ENCODE data around the gene NEU1.
"Not testable (repeated sequence)": the region's sequence is repeated elsewhere in the genome, so short reads cannot be mapped to it uniquely, and the experiment has no call there.

Gene NEU1

DNA sequence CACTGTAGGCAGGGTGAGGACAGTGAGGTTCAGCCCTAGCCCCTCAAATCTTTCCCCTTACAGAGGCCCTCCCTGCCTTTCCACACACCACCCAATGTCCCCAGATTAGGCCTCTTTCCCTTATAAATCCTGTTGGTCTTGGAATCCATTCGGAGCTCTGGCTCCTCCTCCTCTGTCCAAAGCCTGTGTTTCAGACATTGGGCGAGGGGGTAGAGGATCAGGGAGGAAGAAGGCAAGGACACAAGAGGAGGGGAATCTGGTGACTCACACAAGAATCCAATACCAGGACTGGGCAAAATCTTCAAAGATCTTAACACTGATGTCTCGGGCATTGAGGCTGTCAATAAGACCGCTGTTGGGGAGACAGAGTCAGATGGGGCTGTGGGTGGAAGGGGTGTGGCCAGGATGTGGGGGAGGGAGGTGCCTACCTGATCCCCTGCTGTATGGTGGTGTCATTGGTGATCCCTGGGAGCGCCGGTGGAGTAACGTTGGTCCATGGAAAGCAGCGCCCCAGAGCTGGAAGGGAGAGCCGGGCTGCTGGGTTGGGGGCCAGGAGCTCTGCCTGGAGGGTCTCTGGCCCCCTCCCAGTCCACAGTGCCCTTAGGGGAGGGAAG, 8.5 kb upstream of the NEU1 start:
- no peak for DNase-seq

DNA sequence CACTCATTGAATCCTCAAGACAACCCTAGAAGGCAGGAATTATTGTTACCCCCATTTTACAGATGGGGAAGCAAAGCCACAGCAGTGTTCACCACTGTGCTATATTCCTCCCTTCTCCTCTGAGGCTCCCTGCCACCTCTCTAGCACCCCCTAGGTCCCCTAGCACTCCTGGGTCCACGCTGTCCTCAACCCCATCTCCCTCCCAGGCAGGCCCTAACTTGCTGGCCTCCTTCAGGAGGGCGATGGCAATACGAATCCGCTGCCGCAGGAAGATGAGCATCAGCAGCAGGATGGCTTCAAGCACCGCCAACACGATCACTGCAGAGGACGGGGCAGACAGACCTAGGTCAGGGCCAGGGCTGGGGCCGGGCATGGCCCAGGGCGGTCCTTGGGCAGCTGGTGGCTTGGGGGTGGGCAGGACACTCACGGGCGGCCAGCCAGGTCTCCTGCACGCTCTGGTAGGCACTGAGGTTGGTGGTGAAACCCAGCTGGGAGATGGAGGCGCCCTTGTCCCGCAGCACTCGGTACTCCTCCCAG, 7.8 kb upstream of the NEU1 start:
- no peak for DNase-seq

GRCh38 chr6:31869343-31869742, 6.7 kb upstream of the NEU1 start:
- no peak for DNase-seq

DNA sequence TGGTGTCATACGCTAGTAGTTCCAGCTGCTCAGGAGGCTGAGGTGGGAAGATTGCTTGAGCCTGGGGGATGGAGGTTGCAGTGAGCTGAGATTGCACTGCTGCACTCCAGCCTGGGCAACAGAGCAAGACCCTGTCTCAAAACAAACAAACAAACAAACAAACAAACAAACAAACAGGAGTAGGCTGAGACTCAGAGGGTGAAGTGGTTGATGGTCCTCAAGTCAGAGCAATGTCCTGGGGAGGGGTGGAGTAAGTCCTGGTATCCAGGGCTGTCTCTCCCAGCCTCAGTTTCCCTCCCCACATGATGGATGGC, 6.0 kb upstream of the NEU1 start:
- DNase-seq: not testable (repeated sequence)

- DNase-seq: no peak
Observed at GRCh38 chr6:31865205-31866118, 2.8 kb upstream of the NEU1 start.

DNA sequence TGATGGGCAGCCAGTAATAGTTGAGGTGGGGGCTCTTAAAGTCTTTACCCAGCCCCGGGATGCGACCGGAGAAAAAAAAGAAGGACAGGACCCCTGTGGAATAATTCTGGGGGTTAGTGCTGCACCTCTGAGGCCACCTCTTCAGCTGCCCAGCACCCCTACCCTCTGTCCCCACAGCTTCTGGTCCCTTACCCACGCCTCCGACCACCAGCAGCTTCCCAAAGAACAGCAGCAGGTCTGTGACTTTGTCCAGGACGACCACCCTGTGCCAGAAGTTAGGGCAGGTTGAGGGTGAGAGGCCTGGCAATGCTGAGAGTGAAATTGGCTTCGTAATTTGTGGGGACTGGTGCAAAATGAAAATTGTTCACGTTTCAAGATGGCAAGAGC, 2.2 kb upstream of the NEU1 start:
- no peak for DNase-seq

GRCh38 chr6:31864123-31864562, 1.5 kb upstream of the NEU1 start:
- DNase-seq: not testable (repeated sequence)

DNA sequence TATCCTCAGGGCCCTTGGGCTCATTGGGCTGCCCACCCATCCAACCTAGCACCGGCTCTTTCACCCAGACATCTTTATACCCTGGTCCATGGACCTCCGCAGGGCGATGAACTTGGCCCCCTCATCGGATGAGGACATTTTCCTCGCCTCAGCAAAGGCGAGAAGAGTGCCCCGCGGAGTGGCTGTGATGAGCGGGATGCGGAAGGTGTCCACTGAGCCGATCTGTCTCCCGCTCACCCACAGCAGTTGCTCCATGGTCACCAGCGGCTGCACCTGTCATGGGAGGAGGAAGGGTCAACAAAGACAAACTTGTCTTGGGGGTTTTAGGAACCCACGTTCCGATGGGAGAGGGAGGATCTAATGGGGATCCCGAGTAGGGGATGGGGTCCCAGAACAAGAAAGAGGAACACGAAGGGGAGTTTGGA, 690 bp downstream of the NEU1 start:
- DNase-seq: no peak

DNA sequence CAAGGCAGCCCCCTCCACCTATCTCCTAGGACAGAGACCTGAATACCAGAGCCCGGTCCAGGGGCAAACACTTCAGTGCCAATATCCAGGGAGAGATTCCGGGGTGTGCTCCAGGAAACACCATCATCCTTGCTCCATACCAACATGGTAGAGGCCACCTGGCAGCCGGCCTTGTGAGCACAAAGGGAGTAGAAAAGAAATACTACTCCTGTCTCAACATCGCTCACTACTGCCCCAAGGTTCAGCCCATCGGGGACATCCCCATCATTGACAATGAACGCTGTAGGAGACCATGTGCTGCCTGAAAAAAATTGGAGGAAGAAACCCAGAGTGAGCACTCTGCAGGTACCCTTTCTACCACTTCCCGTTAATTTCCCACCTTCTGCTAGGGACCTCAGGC, 1.5 kb downstream of the NEU1 start:
- no peak for DNase-seq

DNA sequence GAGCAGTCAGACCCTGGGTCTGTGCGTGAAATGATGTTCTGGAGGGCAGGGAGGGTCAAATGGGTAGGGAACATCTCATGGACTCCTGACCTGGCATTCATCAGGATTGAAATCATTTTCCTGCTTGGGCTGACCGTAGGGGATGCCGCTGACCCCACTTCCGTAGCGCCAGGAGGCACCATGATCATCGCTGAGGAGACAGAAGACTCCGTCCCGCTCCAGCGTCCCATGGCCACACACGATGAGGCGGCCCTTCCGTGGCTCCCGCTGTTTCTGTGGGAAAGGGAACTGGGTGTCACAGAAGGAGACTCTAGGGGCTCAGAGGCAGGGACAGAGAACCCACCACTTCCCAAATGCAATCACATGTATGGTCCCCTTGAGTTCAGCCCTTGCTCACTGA, 2.3 kb downstream of the NEU1 start:
- no peak for DNase-seq

DNA sequence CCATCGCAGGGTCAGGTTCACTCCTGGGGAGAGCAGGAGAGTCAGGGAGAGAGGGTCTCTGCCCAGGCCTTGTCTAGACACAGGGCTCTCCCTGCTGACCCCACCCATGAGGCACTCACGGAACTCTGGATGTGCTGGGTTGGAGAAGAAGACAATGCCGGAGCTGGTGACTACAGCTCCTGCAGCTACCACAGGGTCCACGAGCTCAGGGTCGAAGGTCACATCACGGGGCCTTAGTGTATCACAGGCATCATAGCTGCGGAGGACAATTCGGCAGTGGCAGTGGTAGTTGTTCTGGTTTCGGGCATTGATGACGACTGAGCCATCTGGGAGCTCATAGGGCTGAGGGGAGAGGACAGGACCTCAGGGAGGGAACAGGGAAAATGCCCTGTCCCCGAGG, 2.7 kb downstream of the NEU1 start:
- no peak for DNase-seq

DNA sequence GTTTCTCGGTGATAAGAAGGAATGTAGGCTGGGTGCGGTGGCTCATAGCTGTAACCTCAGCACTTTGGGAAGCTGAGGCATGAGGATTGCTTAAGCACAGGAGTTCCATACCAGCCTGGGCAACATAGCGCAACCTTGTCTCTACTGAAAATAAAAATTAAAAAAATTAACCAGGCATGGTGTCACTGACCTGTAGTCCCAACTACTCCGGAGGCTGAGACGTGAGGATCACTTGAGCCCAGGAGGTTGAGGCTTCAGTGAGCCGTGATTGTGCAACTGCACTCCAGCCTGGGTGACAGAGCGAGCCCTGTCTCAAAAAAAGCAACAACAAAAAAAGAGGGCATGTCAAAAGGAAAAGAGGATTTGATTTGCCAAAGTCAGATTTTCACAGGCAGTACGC, 3.9 kb downstream of the NEU1 start:
- DNase-seq: no peak

GRCh38 chr6:31857774-31858173, 4.8 kb downstream of the NEU1 start:
- DNase-seq: not testable (repeated sequence)

DNA sequence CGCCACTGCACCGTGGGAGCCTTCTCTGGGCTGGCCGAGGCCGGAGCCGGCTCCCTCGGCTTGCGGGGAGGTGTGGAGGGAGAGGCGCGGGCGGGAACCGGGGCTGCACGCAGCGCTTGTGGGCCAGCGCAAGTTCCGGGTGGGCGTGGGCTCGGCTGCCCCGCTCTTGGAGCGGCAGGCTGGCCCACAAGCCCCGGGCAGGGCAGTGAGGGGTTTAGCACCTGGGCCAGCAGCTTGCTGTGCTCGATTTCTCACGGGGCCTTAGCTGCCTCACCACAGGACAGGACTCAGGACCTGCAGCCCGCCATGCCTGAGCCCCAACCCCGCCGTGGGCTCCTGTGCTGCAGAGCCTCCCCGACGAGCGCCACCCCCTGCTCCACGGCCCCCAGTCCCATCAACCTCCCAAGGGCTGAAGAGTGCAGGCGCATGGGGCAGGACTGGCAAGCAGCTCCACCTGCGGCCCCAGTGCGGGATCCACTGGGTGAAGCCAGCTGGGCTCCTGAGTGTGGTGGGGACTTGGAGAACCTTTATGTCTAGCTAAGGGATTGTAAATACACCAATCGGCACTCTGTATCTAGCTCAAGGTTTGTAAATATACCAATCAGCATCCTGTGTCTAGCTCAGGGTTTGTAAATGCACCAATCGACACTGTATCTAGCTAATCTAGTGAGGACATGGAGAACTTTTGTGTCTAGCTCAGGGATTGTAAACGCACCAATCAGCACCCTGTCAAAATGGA, 10.5 kb downstream of the NEU1 start:
- not testable (repeated sequence) for DNase-seq

DNA sequence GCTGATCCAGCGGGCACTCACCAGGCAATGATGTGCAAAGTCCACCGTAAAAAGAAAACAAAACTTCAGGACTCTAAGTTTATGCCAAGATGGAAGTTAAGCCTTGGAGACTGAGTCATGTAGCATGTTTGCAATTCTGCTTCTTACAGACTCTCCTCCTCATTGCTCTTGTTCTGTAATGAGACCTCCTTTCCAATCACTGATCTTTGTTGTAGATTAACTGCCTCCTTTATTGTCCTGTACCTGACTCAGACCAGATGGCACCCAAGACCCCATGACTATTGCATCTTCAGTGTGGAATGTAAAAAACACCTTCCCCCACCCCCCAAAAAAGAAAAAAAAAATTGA, 11.2 kb downstream of the NEU1 start:
- DNase-seq: no peak

DNA sequence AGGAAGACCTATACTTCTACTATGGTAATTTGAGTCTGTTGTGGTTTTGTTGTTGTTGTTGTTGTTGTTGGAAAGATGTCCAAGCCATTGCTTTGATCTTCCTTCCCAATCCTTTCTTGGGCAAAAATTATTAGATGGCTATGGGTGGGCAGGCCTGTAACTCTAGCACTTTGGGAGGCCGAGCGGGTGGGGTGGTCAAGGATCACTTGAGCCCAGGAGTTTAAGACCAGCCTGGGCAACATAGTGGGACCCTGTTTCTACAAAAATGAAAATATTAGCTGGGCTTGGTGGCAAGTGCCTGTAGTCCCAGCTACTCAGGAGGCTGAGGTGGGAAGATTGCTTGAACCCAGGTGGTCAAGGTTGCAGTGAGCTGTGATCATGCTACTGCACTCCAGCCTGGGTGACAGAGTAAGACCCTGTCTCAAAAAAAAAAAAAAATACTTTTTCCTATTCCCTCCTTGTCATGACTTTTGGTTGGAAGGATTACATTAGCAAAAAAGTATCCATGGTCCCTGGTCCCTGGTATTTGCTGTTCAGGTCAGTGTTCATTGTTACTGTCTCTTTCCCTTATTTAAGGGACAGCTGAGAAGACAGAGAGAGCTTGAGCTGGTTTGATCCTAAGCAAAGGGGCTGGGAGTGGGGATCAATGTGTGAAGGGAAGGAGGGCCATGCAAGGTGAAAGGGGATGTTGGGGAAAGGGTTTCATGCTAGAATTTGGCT, 11.7 kb downstream of the NEU1 start:
- DNase-seq: no peak

GRCh38 chr6:31847276-31847978, 15.2 kb downstream of the NEU1 start:
- DNase-seq: no peak

GRCh38 chr6:31844507-31844906, 18.1 kb downstream of the NEU1 start:
- DNase-seq: no peak

GRCh38 chr6:31842053-31842452, 20.6 kb downstream of the NEU1 start:
- no peak for DNase-seq

- not testable (repeated sequence) for DNase-seq
Observed at GRCh38 chr6:31839779-31840126, 22.9 kb downstream of the NEU1 start.

DNA sequence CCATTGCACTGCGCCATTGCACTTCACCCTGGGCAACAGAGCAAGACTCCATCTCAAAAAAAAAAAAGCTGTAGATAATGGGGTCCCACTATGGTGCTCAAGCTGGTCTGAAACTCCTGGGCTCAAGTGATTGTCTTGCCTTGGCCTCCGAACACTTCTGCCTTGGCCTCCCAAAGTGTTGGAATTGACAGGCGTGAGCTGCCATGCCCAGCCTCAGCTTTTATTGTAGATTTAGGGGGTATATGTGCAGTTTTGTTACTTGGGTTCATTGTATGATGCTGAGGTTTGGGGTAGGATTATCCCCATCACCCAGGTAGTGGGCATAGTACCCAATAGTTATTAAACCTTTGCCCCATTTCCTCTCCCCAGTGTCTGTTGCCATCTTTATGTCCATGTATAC, 23.7 kb downstream of the NEU1 start:
- no peak for DNase-seq

DNA sequence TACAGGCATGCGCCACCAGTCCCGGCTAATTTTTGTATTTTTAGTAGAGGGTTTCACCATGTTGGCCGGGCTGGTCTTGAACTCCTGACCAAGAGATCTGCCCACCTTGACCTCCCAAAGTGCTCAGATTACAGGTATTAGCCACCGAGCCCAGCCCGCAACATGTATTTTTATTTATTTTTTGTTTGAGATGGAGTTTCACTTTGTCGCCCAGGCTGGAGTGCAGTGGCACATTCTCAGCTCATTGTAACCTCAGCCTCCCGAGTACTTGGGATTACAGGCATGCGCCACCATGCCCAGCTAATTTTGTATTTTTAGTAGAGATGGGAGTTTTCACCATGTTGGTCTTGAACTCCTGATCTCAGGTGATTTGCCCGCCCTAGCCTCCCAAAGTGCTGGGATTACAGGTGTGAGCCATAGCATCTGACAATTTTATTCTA, 24.5 kb downstream of the NEU1 start:
- DNase-seq: not testable (repeated sequence)

All from right forelimb (tissue), 1 donor.